Activated CD8-positive, alpha-beta T cell treated with anti-CD3 and anti-CD28 coated beads for 36 hours (primary cell): ENCODE measurements around the gene EXOSC10. TPM values are rescaled to one million over a fixed set of nuclear protein-coding genes. Genes with fewer than 3 reads are reported as not detected.
"Not testable (repeated sequence)": the region's sequence is repeated elsewhere in the genome, so short reads cannot be mapped to it uniquely, and the experiment has no call there.

Experiments used
- ATAC-seq: fragments of 200-7000 bp; cut with Tn5 transposase; one replicate; pipeline ENCODE4 v1.10.0; 2021; ENCODE audit warnings: mild to moderate bottlenecking, moderate library complexity
- CTCF ChIA-PET: fragments of 350-600 bp; sonication (Branson Sonifier 250); formaldehyde crosslinking; loops from one replicate; lab custom pipeline; 2021; ENCODE audit warnings: antibody characterized with exemption; lab: Charles Lee
- POLR2A ChIA-PET: fragments of 350-600 bp; sonication (Branson Sonifier 250); formaldehyde crosslinking; loops from one replicate; lab custom pipeline; 2021; ENCODE audit warnings: antibody characterized with exemption; lab: Charles Lee
- DNase-seq: peaks from one replicate; pipeline ENCODE4 v3.0.0-alpha.2; 2020
- H3K27ac Mint-ChIP-seq: one replicate; pipeline ENCODE4 v1.8.0; 2021; ENCODE audit warnings: mild to moderate bottlenecking, mixed read lengths
- H3K27me3 Mint-ChIP-seq: one replicate; pipeline ENCODE4 v1.8.0; 2021; ENCODE audit warnings: mixed read lengths
- H3K36me3 Mint-ChIP-seq: one replicate; pipeline ENCODE4 v1.8.0; 2021; ENCODE audit warnings: low read depth, mixed read lengths
- H3K4me1 Mint-ChIP-seq: one replicate; pipeline ENCODE4 v1.8.0; 2021; ENCODE audit warnings: low read depth, mixed read lengths
- H3K4me3 Mint-ChIP-seq: one replicate; pipeline ENCODE4 v1.8.0; 2021; ENCODE audit warnings: mild to moderate bottlenecking, moderate library complexity, mixed read lengths
- H3K9me3 Mint-ChIP-seq: one replicate; pipeline ENCODE4 v1.8.0; 2021; ENCODE audit warnings: mixed read lengths
- CTCF ChIP-seq: fragments of 200-600 bp; IDR thresholded peaks from one replicate; pipeline ENCODE4 v1.8.0; 2022; ENCODE audit warnings: antibody characterized with exemption, mild to moderate bottlenecking
- intact Hi-C: fragments of 100-400 bp; cut with micrococcal nuclease; formaldehyde crosslinking; loops from one replicate; pipeline ENCODE4 v1.10.0; 2022
- total RNA-seq, 2 experiments: library from RNA; stranded (reverse); gene quantifications; one replicate each; pipeline ENCODE4 v1.2.3, GENCODE V29; 2021

The EXOSC10 gene
- total RNA-seq, 2 experiments from 2014 or later: 66.6 to 69.8 TPM

- Mint-ChIP-seq H3K36me3 (peaks cover 65% of the 10 kb centered on the region), H3K27me3 (no peaks in the 10 kb centered on the region), H3K9me3 (no peaks in the 10 kb centered on the region), H3K4me3 (no peak overlapping the region), H3K4me1 (peaks cover 18% of the 10 kb centered on the region), H3K27ac (peak overlapping the region; percentile 84)
- ATAC-seq (no peak), DNase-seq (no peak)
- CTCF ChIA-PET: interaction anchor here (4.8 kb wide), 1 partner anchor 31 kb away, joined by 31 read pairs; no protein-coding TSS in a partner anchor
- POLR2A ChIA-PET: interaction anchor here (0.6 to 2.5 kb wide), 4 partner anchors 14 to 58 kb away, joined by 3 to 13 read pairs (median 4); partner anchors contain the start of gene EXOSC10
- no peak for TF ChIP-seq CTCF
- intact Hi-C loops: no loop called here
Measured at GRCh38 chr1:11068600-11069473, 30.8 kb downstream of the EXOSC10 start.

GRCh38 chr1:11067716-11068599 lies 31.7 kb downstream of the EXOSC10 start:
- Mint-ChIP-seq H3K4me3 (no peak overlapping the region), H3K27ac (peak overlapping the region; percentile 84), H3K9me3 (no peaks in the 10 kb centered on the region), H3K4me1 (peaks cover 22% of the 10 kb centered on the region), H3K27me3 (no peaks in the 10 kb centered on the region), H3K36me3 (peaks cover 70% of the 10 kb centered on the region)
- no peak for DNase-seq
- no peak for ATAC-seq
- intact Hi-C loops: no loop called here
- TF ChIP-seq CTCF: no peak
- ChIA-PET POLR2A (interaction anchor here (1.0 to 2.6 kb wide), 2 partner anchors 11 to 16 kb away, joined by 3 to 13 read pairs; no protein-coding TSS in a partner anchor), CTCF (interaction anchor here (1.6 kb wide), 1 partner anchor 30 kb away, joined by 6 read pairs; no protein-coding TSS in a partner anchor)

- peaks cover 40% of the 10 kb centered on the region for H3K4me1 Mint-ChIP-seq
- DNase-seq (no peak), ATAC-seq (no peak)
- H3K9me3 Mint-ChIP-seq: no peaks in the 10 kb centered on the region
- no peak overlapping the region for H3K4me3 Mint-ChIP-seq
- POLR2A ChIA-PET: interaction anchor here (1.0 to 2.6 kb wide), 2 partner anchors 9 to 160 kb away, joined by 3 to 13 read pairs; no protein-coding TSS in a partner anchor
- CTCF ChIA-PET: interaction anchor here (0.7 to 6.6 kb wide), 2 partner anchors 28 kb away, joined by 5 to 78 read pairs; no protein-coding TSS in a partner anchor
- no peak overlapping the region for H3K27ac Mint-ChIP-seq
- TF ChIP-seq CTCF: no peak
- intact Hi-C loops: no loop called here
- no peaks in the 10 kb centered on the region for H3K27me3 Mint-ChIP-seq
- H3K36me3 Mint-ChIP-seq: peaks cover 67% of the 10 kb centered on the region
Measured at GRCh38 chr1:11065796-11066195, 33.9 kb downstream of the EXOSC10 start.

GRCh38 chr1:11064942-11065341 lies 34.7 kb downstream of the EXOSC10 start:
- ChIA-PET POLR2A (interaction anchor here (1.0 to 1.3 kb wide), 2 partner anchors 17 to 161 kb away, joined by 3 to 4 read pairs; no protein-coding TSS in a partner anchor), CTCF (interaction anchor here (1.2 to 6.6 kb wide), 2 partner anchors 27 to 33 kb away, joined by 3 to 78 read pairs; no protein-coding TSS in a partner anchor)
- ATAC-seq (no peak), DNase-seq (no peak)
- no peak overlapping the region for H3K4me3 Mint-ChIP-seq
- TF ChIP-seq CTCF: no peak
- peaks cover 40% of the 10 kb centered on the region for H3K4me1 Mint-ChIP-seq
- no peaks in the 10 kb centered on the region for H3K9me3 Mint-ChIP-seq
- intact Hi-C loops: no loop called here
- no peak overlapping the region for H3K27ac Mint-ChIP-seq
- H3K27me3 Mint-ChIP-seq: no peaks in the 10 kb centered on the region
- H3K36me3 Mint-ChIP-seq: peaks cover 64% of the 10 kb centered on the region

GRCh38 chr1:11063937-11064537 lies 35.6 kb downstream of the EXOSC10 start:
- intact Hi-C loops: not testable (repeated sequence)

More at GRCh38 chr1:11063937-11064537, 35.6 kb downstream of the EXOSC10 start:
- ChIA-PET POLR2A (interaction anchor here (0.9 to 3.6 kb wide), 6 partner anchors 9 to 52 kb away, joined by 3 to 23 read pairs (median 5); partner anchors contain the start of gene TARDBP), CTCF (interaction anchor here (1.2 to 6.6 kb wide), 4 partner anchors 9 to 35 kb away, joined by 3 to 78 read pairs (median 6); partner anchors contain the start of gene EXOSC10)
- not testable (repeated sequence) for H3K27ac Mint-ChIP-seq, ATAC-seq, H3K27me3 Mint-ChIP-seq, H3K9me3 Mint-ChIP-seq, DNase-seq, H3K4me3 Mint-ChIP-seq
- Mint-ChIP-seq H3K4me1 (peaks cover 33% of the 10 kb centered on the region), H3K36me3 (peaks cover 59% of the 10 kb centered on the region)
